Parietal lobe (tissue), 1 donor: Measurements from ENCODE around the gene GJB2. TPM values are rescaled to one million over a fixed set of nuclear protein-coding genes. Genes with fewer than 3 reads are reported as not detected.

Experiments
- total RNA-seq: library from RNA; depleted of rRNA; stranded (reverse); fragments of >200 nt; gene quantifications from one replicate; pipeline ENCODE4 v1.2.3, GENCODE V29; 2014

Gene GJB2
- total RNA-seq = 0.63 TPM

DNA sequence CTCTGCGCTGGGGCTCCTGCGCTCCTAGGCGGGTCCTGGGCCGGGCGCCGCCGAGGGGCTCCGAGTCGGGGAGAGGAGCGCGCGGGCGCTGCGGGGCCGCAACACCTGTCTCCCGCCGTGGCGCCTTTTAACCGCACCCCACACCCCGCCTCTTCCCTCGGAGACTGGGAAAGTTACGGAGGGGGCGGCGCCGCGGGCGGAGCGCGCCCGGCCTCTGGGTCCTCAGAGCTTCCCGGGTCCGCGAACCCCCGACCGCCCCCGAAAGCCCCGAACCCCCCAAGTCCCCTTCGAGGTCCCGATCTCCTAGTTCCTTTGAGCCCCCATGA lies at the start of gene GJB2:
Gene GJB2, minus strand, starts transcription at position 103 of the 326 bp plus-strand sequence. CDS start 3,357 bp downstream, outside the sequence.

DNA sequence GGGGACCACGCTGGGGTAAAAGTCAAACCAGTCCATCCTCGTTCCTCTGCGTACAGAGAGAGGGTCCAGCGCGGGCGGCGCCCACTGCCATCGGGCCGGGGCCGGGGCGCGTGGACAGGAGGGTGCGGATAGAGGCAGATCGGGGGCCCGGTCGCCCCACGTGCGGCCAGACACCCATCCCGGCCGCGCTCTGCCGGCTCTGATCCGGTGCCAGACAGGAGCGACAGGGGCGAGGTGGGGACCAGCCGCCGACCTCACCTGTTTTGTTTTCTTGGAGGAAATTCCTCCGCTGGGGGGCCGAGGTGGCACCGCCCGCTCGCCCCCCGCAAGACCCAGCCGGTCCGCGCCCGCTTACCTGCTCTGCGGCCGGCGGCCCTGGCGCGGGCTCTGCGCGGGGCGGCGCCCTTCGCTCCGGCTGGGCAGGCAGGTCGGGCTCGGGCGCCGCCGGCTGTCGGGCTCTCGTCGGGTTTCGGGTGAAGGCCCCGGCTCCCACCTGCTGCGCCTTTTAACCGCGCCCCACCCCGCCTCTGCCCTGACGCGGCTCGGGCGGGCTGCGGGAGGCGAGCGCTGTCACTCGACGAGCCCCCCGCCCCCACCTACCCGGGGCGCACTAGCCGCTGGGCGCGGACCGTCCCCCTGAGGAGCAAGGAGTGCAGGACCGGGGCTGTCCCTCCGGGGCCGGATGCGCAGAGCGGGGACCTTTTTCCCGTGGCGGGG lies 39.3 kb upstream of the GJB2 start, which contains the start of gene GJB6:
Gene GJB6, minus strand, starts transcription at position 481 of the 717 bp plus-strand sequence. CDS start 8,839 bp downstream, outside the sequence.

DNA sequence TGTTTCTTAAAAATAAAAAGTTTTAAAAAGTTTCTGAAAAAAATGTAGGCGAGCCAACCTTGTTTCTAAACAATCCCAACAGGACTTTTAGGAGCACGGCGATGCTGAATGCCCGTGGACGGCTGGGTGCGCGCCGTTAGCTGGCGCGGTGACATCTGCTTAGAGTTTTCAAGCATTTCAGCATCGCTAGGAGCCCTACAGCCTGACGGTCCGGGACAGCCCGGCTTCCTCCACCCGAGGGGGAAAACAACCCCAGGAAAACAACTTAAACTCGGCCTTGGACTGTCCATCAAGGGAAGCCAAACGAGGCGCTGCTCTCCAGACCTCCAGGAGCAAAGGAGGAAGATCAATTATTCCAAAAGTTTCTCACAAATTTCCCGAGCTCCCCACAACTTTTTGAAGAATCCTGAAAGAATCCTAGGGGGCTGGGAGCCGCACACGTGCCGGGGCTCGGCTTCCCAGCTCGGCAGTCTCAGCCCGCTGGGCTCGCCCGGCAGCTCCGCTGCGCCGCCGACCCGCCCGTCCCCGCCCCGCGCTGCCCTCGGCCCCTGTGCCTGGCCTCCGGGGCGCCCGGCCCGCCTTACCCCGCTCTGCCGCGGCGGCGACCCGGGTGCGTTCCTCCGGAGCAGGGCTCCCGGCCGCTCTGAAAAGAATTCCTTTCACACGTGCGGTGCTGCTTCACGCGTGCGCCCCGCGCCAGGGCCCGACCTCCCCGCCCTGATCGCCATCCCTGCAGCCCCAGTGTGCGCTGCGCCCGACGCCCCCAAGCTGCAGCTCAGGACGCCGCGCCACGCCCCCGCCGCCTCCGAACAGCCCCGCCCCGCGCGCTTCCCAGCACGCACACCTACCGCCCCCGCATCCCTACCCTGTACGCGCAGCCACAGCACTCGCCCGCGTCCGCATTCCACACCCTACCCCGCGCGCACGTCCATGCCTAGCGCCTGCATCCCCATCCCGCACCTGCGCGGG lies 32.1 kb downstream of the GJB2 start, which contains the start of gene GJA3:
Gene GJA3, minus strand, starts transcription at position 747 of the 969 bp plus-strand sequence. CDS start 17,764 bp downstream, outside the sequence.

Other genes with a start within 250 kb of the GJB2 start
- 228 TPM for gene ZMYM2, start 234.2 kb downstream of the GJB2 start, total RNA-seq
- not detected for gene GJA3, start 31.9 kb downstream of the GJB2 start, total RNA-seq
- gene GJB6, start 39.4 kb upstream of the GJB2 start, total RNA-seq = 1.3 TPM